GM12873 (cell line): ENCODE measurements around the gene C20orf202.

Experiments
- TF ChIP-seq, protein P1 (sequence below): IDR thresholded peaks from 2 replicates; pipeline ENCODE4 v1.5.1; 2012; ENCODE audit warnings: low read depth, mild to moderate bottlenecking, moderate library complexity, low read length, control low read depth; ENCODE audit not compliant: insufficient read depth; ENCODE audit errors: missing control alignments

The C20orf202 gene

DNA sequence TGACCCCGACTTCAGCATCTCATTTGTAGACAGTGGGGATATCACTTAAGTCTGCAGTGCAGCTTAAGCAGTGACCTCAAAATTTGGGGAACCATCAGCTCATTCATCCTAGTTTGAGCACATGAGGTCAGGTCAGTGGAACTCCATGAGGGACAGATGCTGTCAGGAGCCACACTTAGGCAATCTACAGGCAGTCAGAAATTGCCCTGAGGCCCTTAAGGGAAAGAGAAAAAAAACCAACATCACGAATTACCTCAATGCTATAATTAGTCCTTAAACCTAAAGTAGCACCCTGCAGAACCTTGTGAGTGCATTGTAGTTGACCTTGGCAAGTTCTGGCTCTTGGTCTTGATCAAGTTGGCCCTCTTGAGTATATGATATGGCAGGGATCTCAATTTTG is 39.6 kb upstream of the C20orf202 start:
- TF ChIP-seq, protein P1, sequence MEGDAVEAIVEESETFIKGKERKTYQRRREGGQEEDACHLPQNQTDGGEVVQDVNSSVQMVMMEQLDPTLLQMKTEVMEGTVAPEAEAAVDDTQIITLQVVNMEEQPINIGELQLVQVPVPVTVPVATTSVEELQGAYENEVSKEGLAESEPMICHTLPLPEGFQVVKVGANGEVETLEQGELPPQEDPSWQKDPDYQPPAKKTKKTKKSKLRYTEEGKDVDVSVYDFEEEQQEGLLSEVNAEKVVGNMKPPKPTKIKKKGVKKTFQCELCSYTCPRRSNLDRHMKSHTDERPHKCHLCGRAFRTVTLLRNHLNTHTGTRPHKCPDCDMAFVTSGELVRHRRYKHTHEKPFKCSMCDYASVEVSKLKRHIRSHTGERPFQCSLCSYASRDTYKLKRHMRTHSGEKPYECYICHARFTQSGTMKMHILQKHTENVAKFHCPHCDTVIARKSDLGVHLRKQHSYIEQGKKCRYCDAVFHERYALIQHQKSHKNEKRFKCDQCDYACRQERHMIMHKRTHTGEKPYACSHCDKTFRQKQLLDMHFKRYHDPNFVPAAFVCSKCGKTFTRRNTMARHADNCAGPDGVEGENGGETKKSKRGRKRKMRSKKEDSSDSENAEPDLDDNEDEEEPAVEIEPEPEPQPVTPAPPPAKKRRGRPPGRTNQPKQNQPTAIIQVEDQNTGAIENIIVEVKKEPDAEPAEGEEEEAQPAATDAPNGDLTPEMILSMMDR, result no peak

DNA sequence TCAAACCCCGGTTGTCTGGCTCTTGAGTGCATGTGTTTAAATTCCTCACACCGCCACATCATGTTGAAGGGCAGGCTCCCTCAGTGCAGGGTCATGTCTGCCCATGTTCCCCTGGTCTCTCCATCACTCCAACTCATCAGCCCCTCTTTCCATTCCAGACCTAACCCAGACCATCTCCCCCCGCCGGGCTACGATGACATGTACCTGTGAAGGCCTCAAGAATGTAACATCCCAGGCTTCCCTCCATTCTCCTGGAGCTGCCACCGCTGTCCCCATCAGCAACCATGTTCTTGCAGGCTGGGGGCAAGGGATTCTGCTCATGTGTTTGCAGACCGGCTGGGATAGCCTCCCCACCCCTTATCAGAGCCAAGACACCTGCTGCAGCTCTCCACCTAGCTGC is 38.4 kb upstream of the C20orf202 start:
- TF ChIP-seq, protein P1, result no peak

DNA sequence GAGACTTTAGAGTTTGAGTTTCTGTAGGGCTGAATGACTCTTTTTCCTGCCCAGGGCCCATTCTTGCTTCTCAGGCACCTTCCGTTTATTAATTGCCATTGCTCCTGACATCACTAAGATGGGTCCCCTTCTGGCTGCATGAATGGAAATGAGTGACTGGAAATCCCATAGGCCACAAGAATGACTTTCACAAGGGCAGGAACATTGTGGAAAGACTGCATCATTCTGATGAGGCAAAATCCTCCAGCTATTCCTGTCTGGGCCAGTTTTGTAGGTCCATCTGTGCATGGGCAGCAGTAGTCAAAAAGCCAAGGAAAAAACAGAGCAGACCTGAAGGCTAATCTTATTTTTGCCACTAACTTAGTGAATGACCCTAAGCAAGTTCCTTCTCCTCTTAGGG is 37.7 kb upstream of the C20orf202 start:
- TF ChIP-seq, protein P1, result no peak

DNA sequence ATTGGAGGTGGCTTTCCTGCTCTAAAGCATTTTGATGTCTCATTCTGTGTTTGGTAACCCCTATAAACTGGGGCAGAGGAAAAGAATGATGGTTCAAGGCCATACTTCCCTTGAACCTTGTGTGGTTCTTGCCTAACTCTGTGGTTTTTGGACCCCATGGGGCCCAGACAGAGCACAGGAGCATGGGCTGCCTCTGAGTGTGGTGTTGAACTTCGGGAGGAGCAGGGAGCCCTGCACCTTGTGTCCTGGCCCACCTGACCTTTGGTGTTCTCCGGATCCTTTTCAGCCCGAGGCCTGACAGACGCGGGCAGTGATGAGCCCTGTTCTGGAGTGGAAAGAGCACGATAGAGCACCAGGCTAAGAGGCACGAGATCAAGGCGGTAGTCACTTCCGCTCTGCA is 37.3 kb upstream of the C20orf202 start:
- TF ChIP-seq, protein P1, result no peak

DNA sequence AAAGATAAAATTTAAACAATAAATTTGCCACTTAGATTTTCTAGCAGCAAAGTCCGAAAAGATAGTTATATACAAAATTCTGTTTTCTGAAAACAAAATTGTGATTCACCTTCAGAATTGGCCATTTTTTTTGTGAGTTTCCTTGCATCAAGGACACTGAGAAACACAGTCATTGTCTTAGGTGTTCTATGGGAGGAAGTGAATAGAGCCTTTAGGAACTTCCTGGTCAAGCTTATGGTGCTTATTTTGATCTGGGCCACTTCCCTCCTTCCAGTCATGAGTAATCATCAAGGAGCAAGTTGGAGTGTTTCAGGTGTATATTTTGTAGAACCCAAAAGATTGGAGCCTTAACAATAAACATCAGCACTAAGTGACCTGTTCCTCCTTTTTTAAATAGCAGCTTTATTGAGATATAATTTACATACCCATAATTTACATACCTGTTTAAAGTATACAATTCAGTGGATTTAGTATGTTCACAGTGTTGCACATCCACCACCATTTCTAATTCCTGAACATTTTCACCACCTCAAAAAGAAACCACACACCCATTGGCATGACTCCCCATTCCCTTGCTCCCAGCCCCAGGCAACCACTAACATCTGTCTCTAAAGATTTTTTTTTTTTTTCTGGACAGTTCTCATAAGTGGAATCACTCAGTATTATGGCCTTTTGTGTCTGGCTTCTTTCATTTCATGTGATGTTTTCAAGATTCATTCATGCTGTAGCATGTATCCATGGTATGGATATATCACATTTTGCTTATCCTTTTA is 36.1 kb upstream of the C20orf202 start:
- TF ChIP-seq, protein P1, result no peak

DNA sequence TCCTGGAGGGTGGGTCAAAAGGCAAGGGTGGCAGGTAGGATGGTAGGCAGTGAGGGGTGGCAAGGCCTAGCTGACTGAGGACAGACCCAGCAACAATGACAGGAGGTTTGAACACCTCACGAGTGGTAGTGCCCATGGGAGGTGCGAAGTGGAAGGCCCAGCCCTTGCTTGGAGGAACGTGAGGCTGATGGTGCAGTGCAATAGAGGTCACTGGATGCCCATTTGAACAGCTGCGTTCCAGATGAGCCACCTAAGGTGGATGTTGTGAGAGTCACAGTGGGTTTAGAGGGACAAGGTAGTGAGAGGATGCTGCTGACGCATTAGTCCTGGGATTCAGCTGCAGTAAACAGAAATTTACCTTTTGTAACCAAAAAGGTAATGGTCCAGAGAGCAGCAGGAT is 34.0 kb upstream of the C20orf202 start:
- TF ChIP-seq, protein P1, result no peak

DNA sequence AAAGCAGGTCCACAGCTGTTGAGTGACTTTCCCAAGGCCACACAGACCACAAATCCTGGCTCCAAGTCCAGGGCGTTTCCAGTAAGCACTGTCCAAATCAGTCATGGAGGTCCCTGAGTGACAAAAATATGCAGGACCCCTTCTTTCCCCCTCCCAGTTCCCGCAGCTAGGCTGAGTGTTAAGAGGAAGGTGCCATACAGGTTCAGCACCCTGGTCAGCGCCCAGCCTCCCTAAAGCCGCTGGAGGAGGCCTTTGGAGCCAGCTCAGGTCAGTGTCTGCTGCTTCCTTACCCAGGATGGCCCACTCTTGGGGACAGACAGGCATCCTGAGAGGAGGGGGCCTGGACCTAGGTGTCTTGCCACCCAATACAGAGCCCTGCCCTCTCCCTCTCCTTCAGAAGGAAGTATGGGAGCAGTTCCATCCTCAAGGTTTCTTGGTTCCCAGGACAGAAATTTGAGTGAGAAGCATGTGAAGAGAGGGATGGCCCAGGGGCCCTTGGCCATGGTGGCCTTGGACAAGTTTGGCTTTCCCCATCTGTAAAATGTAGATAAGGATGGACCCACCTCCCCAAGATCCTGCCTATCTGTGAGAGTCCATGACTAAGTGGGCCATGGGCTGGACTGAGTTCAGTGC is 31.7 kb upstream of the C20orf202 start:
- TF ChIP-seq, protein P1, result no peak
